Left lung (tissue), 10 donors: ENCODE measurements around the gene SLC35F3. TPM values are rescaled to one million over a fixed set of nuclear protein-coding genes. Genes with fewer than 3 reads are reported as not detected.

ENCODE experiments used
- ATAC-seq: fragments of 200-7000 bp; cut with Tn5 transposase; one replicate; pipeline ENCODE4 v1.9.1; 2020; ENCODE audit warnings: moderate library complexity
- DNase-seq, 4 donors: peaks; one replicate each; pipeline ENCODE4 v3.0.0-alpha.2; 2013 to 2020
- H3K27ac ChIP-seq, 2 donors: fragments of 200-600 bp; sonication (generic) in 1 of 2; one replicate each; pipeline versions ENCODE4 v1.5.0 to v1.8.0; 2020 to 2021
- H3K27me3 ChIP-seq, 2 donors: fragments of 200-600 bp; sonication (generic) in 1 of 2; one replicate each; pipeline versions ENCODE4 v1.5.0 to v1.8.0; 2020 to 2021
- H3K36me3 ChIP-seq, 2 donors: fragments of 200-600 bp; sonication (generic) in 1 of 2; one replicate each; pipeline versions ENCODE4 v1.5.0 to v1.8.0; 2020 to 2021
- H3K4me1 ChIP-seq, 2 donors: fragments of 200-600 bp; one replicate each; pipeline ENCODE4 v1.8.0; 2021
- H3K4me3 ChIP-seq, 2 donors: fragments of 200-600 bp; sonication (generic) in 1 of 2; one replicate each; pipeline versions ENCODE4 v1.5.0 to v1.8.0; 2020 to 2021; ENCODE audit warnings: mild to moderate bottlenecking in 1 of 2
- H3K9me3 ChIP-seq, 2 donors: fragments of 200-600 bp; sonication (generic) in 1 of 2; one replicate each; pipeline versions ENCODE4 v1.5.0 to v1.8.0; 2020 to 2021
- intact Hi-C, 2 donors: fragments of 100-400 bp; cut with DNase I; formaldehyde crosslinking; loops; one replicate each; pipeline versions ENCODE4 v1.11.2 to v1.14.2; 2022
- polyA plus RNA-seq, 6 donors: library from polyadenylated mRNA; unstranded; fragments of 120-200 nt; gene quantifications; one replicate each; pipeline ENCODE4 v1.2.1, GENCODE V29; 2013; ENCODE audit not compliant: insufficient read length in 6 of 6
- total RNA-seq, 2 donors: library from RNA; stranded (reverse); fragmentation: NEBNext Ultra II Directional; extraction: Animal tissue kit (Norgen Biotek cat#: 25700); gene quantifications; one replicate each; pipeline ENCODE4 v1.2.1, GENCODE V29; 2021
- TF ChIP-seq, protein P1 (sequence below), 2 donors: fragments of 200-600 bp; sonication (generic) in 1 of 2; IDR thresholded peaks; one replicate each; pipeline versions ENCODE4 v1.5.0 to v1.8.0; 2021; ENCODE audit warnings: antibody characterized with exemption in 2 of 2
- donor health status: DM: no; HTN: yes; CAD: no.
- donor health status: DM: no; HTN: no; CAD: no.

SLC35F3 gene
- total and polyA plus RNA-seq, 8 donors, result 0.58 to 1.9 (median 1.5) TPM

DNA sequence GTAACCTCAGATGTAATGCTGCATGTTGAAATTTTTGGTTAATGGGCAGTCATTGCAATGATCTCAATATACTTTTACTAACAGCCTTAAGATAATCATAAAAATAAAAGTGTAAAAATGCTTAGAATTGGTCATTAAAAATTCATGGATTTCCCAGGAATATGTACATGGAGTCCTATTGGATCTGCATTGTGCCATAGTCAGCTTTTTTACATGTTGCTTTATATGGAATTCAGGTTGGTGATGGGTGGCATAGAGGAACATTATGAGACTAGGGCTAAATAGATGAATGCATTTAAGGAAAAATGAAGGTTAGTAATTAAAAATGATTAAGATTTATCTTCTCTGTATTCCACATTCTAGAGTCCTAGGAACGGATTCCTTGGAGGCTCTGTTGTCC, 103.2 kb downstream of the SLC35F3 start:
- no peaks in the 10 kb centered on the region for H3K4me1 ChIP-seq
- no peak for ATAC-seq
- intact Hi-C loops, result no loop called here

DNA sequence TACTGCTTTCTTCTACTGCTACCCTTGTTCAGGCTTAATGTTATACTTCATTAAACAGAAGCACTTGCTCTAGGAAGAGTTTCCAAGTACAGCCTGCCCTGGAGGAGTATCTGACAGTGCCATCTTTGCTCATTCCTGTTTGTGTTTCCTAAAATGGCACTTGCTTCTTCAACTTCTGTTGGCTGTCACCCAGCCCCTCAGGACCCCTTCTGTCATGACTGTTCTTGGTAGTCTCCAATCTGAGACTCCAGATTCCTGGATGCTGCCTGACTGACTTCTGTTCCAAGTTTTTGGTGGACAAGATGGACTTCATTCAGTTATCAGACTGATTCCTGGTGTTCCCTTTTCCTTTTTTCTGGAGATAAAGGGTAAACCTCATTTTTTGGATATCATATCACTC, 104.1 kb downstream of the SLC35F3 start:
- H3K27me3 ChIP-seq, result no peaks in the 10 kb centered on the region

More for the DNA sequence above, 103.2 kb downstream of the SLC35F3 start:
- Histone ChIP-seq H3K27me3 (no peaks in the 10 kb centered on the region), H3K4me3 (no peak overlapping the region), H3K27ac (no peak overlapping the region), H3K9me3 (peaks cover 0 to 10% of the 10 kb centered on the region in 2 donors), H3K36me3 (no peaks in the 10 kb centered on the region)
- TF ChIP-seq, protein P1, sequence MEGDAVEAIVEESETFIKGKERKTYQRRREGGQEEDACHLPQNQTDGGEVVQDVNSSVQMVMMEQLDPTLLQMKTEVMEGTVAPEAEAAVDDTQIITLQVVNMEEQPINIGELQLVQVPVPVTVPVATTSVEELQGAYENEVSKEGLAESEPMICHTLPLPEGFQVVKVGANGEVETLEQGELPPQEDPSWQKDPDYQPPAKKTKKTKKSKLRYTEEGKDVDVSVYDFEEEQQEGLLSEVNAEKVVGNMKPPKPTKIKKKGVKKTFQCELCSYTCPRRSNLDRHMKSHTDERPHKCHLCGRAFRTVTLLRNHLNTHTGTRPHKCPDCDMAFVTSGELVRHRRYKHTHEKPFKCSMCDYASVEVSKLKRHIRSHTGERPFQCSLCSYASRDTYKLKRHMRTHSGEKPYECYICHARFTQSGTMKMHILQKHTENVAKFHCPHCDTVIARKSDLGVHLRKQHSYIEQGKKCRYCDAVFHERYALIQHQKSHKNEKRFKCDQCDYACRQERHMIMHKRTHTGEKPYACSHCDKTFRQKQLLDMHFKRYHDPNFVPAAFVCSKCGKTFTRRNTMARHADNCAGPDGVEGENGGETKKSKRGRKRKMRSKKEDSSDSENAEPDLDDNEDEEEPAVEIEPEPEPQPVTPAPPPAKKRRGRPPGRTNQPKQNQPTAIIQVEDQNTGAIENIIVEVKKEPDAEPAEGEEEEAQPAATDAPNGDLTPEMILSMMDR (IDR thresholded peaks at IDR 0.05), result no peak
- no peak for DNase-seq

DNA sequence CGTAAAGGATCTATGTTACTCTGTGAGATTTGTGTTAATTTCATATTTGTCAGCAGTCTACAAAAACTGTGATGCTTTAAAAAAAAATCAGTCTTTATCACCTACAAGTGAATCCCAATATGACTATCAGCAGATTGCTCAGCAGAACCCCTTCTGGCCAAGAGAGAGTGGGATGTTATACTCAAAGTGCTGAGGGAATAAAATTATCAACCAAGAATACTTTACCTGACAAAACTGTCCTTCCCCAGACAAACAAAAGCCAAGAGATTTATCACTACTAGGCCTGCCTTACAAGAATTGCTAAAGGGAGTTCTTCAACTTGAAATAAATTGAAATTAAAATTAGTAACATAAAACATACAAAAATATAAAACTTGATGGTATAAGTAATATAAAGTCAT, 105.2 kb downstream of the SLC35F3 start:
- H3K36me3 ChIP-seq, result no peaks in the 10 kb centered on the region
- peaks cover 0 to 10% of the 10 kb centered on the region in 2 donors for H3K9me3 ChIP-seq
- no peaks in the 10 kb centered on the region for H3K27me3 ChIP-seq
- intact Hi-C loops, result no loop called here
- no peaks in the 10 kb centered on the region for H3K4me1 ChIP-seq
- TF ChIP-seq, protein P1 (IDR thresholded peaks at IDR 0.05), result no peak
- DNase-seq (no peak), ATAC-seq (no peak)
- H3K27ac ChIP-seq, result no peak overlapping the region
- no peak overlapping the region for H3K4me3 ChIP-seq

More for the DNA sequence above, 104.1 kb downstream of the SLC35F3 start:
- TF ChIP-seq, protein P1 (IDR thresholded peaks at IDR 0.05), result no peak
- no peak overlapping the region for H3K27ac ChIP-seq
- ATAC-seq (no peak), DNase-seq (no peak)
- no peaks in the 10 kb centered on the region for H3K36me3 ChIP-seq
- no peak overlapping the region for H3K4me3 ChIP-seq
- peaks cover 0 to 10% of the 10 kb centered on the region in 2 donors for H3K9me3 ChIP-seq
- intact Hi-C loops, result no loop called here
- H3K4me1 ChIP-seq, result no peaks in the 10 kb centered on the region

DNA sequence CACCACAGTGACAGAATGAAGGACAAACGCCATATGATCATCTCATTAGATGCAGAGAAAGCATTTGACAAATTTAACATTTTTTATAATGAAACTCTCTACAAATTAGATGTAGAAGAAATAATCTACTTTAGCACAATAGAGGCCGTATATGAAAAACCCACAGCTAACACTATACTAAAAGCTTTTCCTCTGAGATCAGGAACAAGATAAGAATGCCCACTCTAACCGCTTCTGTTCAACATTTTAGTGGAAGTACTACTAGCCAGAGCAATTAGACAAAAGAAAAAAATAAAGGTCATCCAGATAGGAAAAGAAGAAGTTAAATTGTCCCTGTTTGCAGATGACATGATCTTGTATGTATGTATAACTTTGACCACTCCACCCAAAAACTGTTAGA, 109.7 kb downstream of the SLC35F3 start:
- DNase-seq (no peak), ATAC-seq (no peak)
- TF ChIP-seq, protein P1 (IDR thresholded peaks at IDR 0.05), result no peak
- H3K27me3 ChIP-seq, result no peaks in the 10 kb centered on the region
- no peak overlapping the region for H3K4me3 ChIP-seq
- intact Hi-C loops, result no loop called here
- no peaks in the 10 kb centered on the region for H3K4me1 ChIP-seq
- H3K9me3 ChIP-seq, result peaks cover 0 to 8% of the 10 kb centered on the region in 2 donors
- H3K36me3 ChIP-seq, result no peaks in the 10 kb centered on the region
- H3K27ac ChIP-seq, result no peak overlapping the region

DNA sequence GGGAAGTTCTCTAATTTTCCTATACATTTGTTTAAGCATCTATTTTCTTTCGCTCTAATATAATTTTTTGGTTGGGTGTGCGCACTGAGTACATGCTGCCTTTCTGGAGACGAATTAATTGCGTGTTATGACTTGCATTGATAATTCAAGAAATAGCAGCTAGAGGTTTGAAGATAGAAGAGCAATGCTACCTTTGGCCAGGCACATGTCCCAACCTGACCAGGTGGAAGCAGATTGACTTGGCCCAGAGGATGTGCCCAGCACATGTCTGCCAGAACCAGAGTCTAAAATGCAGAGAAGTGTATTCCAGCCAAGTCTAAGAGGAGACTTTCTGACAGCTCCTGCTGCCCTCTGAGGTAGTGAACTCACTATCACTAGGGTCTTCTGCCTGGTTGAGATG, 114.3 kb downstream of the SLC35F3 start:
- H3K36me3 ChIP-seq, result no peaks in the 10 kb centered on the region
- TF ChIP-seq, protein P1 (IDR thresholded peaks at IDR 0.05), result no peak
- ATAC-seq, result no peak

More for the DNA sequence above, 114.3 kb downstream of the SLC35F3 start:
- Histone ChIP-seq H3K4me1 (no peaks in the 10 kb centered on the region), H3K27ac (no peak overlapping the region), H3K9me3 (no peaks in the 10 kb centered on the region), H3K4me3 (no peak overlapping the region), H3K27me3 (no peaks in the 10 kb centered on the region)
- intact Hi-C loops, result no loop called here
- no peak for DNase-seq
